ENCODE results near the gene ZDHHC1.

Gene ZDHHC1

DNA sequence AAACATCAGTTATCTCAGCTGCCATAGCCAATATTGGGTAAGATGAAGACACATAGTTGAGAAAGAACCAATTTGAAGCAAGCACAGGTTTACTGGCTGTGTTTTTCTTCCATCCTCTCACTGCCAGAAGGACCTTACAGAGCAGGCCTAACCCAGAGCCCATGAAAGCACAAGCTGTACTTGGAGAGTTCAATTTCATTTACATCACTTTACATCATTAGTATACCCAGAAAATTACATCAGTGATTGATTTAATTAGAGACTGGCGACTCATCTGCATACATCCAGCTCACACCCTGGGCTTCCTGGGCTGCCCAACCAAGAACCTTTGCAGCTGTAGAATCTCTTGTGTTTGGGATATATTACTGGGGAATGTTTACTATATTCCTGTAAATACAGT, 66.0 kb downstream of the ZDHHC1 start:
- no peak for DNase-seq

DNA sequence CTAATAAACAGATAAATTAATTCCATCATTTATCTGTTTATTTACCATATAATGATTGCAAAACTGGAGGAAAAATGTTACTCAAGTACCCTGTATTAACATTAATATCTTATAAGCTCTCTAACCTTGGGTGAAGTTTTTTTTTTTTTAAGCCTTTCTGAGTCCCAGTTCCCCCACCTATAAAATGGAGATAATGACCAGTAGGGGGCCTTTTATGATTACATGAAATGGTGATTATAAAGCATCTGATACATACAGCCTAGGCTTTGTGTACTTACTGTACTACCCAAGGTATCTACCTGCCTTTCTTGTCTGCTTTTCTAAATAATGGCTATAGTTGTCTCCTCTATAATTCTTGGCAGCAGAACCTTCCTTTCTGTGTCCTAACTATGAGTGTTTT, 67.1 kb downstream of the ZDHHC1 start:
- DNase-seq = no peak

DNA sequence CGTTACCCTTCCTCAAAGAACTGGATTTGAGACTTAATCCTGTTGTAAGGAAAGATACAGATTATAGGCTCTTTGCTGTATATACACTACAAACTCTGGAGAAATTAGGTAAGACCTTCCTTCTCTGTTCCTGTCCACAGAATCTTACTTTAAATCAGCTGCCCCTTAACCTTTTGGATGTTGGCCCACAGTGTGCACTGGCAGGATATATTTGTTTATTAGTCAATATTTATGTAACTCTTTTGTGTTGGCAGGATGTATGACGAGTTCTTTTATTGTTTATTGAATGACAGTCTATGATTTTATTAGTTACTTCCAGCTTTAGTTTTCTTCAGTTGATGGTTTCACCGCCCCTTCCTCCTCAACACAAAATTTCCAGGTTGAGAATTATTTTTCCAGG, 69.9 kb downstream of the ZDHHC1 start:
- no peak for DNase-seq

DNA sequence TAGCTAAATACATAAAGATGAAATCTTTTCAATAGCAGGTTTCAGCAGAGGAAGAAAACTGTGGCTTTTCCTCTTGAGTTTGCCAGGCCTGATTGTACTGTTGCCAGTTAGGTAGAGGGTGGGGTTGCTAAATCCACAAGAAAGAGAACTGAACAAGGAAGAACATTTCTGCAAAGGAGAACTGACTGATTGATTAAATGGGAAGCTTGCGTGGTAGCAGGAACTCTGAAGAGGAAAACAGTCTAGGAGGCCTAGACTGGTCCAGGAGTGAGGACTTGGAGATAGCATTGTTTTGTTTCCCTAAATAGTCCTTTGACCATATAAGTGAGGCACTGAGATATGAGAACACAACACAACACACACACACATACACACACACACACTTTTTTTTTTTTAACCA, 70.9 kb downstream of the ZDHHC1 start:
- no peak for DNase-seq

Data from activated naive CD4-positive, alpha-beta T cell treated with Interleukin-2 at 50 U/mL for 16 hours (primary cell).